Endothelial cell of umbilical vein (primary cell): ENCODE results near the gene PALM.

Experiments
- CTCF ChIP-seq, 2 donors: IDR thresholded peaks; 1 replicate in 1 of 2; 2 replicates in 1 of 2; pipeline ENCODE4 v1.5.1; 2011; ENCODE audit warnings: low read length in 2 of 2, mild to moderate bottlenecking in 2 of 2, moderate library complexity in 2 of 2, control low read depth in 1 of 2, inconsistent platforms in 1 of 2, low read depth in 1 of 2; ENCODE audit not compliant: insufficient read depth in 1 of 2; ENCODE audit errors: extremely low read depth in 1 of 2
- EZH2 ChIP-seq: IDR thresholded peaks from 2 replicates; pipeline ENCODE4 v1.6.1; 2012; ENCODE audit warnings: borderline replicate concordance, low read depth, mild to moderate bottlenecking, moderate library complexity, low read length, inconsistent platforms; ENCODE audit not compliant: severe bottlenecking
- JUN ChIP-seq: IDR thresholded peaks from 2 replicates; pipeline ENCODE4 v1.6.1; 2011; ENCODE audit warnings: borderline replicate concordance, low read depth; ENCODE audit not compliant: insufficient read length, insufficient read depth
- MAX ChIP-seq: IDR thresholded peaks from 2 replicates; pipeline ENCODE4 v1.6.1; 2011; ENCODE audit not compliant: insufficient read depth, insufficient read length
- MYC ChIP-seq: IDR thresholded peaks from one replicate; pipeline ENCODE4 v1.6.1; 2011; ENCODE audit warnings: mild to moderate bottlenecking, low read depth, low read length
- POLR2A ChIP-seq: IDR thresholded peaks from 2 replicates; pipeline ENCODE4 v1.6.1; 2012; ENCODE audit warnings: low read depth, mild to moderate bottlenecking, control low read depth, low read length

DNA sequence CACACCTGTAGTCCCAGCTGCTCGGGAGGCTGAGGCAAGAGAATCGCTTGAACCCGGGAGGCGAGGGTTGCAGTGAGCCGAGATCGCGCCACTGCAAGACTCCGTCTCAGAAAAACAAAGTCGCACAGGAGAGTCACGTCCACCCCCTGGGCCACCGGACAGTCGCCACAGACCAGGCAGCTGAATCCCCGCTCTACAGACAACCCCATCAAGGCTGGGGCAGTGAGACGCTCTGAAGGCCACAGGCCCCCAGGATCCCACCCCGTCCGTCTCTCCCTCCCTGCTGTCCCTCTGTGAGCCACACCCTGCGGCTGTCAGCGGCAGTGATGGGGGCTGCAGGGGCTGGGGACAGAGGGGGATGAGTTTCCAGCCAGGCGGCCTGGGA lies 73.1 kb downstream of the PALM start:
- TF ChIP-seq CTCF (IDR thresholded peaks at IDR 0.05; ENCODE audit: extremely low read depth in 1 of 2, insufficient read depth in 1 of 2, low read depth in 1 of 2, low read length in 2 of 2) = no peak
- TF ChIP-seq POLR2A = no peak
- no peak for TF ChIP-seq JUN
- TF ChIP-seq MYC = no peak
- TF ChIP-seq EZH2 = no peak
- no peak for TF ChIP-seq MAX
